Thymus (tissue), 11 donors: ENCODE measurements around the gene POLR1D. TPM values are rescaled to one million over a fixed set of nuclear protein-coding genes. Genes with fewer than 3 reads are reported as not detected.

Source experiments
- DNase-seq, 9 donors: peaks; one replicate each; pipeline ENCODE4 v3.0.0-alpha.2; 2013; ENCODE audit warnings: low spot score in 9 of 9, low read depth in 6 of 9, missing footprints in 1 of 9
- H3K27ac ChIP-seq, 2 donors: one replicate each; pipeline ENCODE4 v1.5.1; 2013; ENCODE audit warnings: control low read depth in 1 of 2, low read depth in 1 of 2, low read length in 1 of 2, mild to moderate bottlenecking in 1 of 2, moderate library complexity in 1 of 2
- H3K27me3 ChIP-seq, 2 donors: one replicate each; pipeline ENCODE4 v1.5.1; 2013; ENCODE audit warnings: low read length in 1 of 2; ENCODE audit not compliant: control insufficient read depth in 2 of 2, insufficient read depth in 1 of 2
- H3K36me3 ChIP-seq, 2 donors: one replicate each; pipeline ENCODE4 v1.5.1; 2013; ENCODE audit warnings: low read length in 1 of 2, mild to moderate bottlenecking in 1 of 2, moderate library complexity in 1 of 2; ENCODE audit not compliant: control insufficient read depth in 2 of 2, insufficient read depth in 2 of 2
- H3K4me1 ChIP-seq, 2 donors: one replicate each; pipeline ENCODE4 v1.5.1; 2013; ENCODE audit warnings: low read length in 2 of 2; ENCODE audit not compliant: control insufficient read depth in 2 of 2, insufficient read depth in 2 of 2
- H3K4me3 ChIP-seq, 2 donors: one replicate each; pipeline ENCODE4 v1.5.1; 2013; ENCODE audit warnings: low read length in 2 of 2, control low read depth in 1 of 2, mild to moderate bottlenecking in 1 of 2
- H3K9me3 ChIP-seq, 2 donors: one replicate each; pipeline ENCODE4 v1.5.1; 2013; ENCODE audit warnings: low read length in 1 of 2, mild to moderate bottlenecking in 1 of 2; ENCODE audit not compliant: control insufficient read depth in 2 of 2, insufficient read depth in 1 of 2
- WGBS: extraction: QIAGEN DNeasy Blood & Tissue Kit; methylation state at CpG from one replicate; pipeline ENCODE4 v1.1.7; 2013; 5-methylcytosine and 5-hydroxymethylcytosine counted together
- polyA plus RNA-seq: library from polyadenylated mRNA; stranded (reverse); fragments of 200-250 nt; gene quantifications from one replicate; pipeline ENCODE4 v1.2.3, GENCODE V29; 2013
- total RNA-seq: library from RNA; stranded (reverse); fragments of 120-200 nt; gene quantifications from one replicate; pipeline ENCODE4 v1.2.4, GENCODE V29; 2013
- donor health status: healthy.

Gene POLR1D
- total and polyA plus RNA-seq, 2 donors = 122 to 221 TPM

DNA sequence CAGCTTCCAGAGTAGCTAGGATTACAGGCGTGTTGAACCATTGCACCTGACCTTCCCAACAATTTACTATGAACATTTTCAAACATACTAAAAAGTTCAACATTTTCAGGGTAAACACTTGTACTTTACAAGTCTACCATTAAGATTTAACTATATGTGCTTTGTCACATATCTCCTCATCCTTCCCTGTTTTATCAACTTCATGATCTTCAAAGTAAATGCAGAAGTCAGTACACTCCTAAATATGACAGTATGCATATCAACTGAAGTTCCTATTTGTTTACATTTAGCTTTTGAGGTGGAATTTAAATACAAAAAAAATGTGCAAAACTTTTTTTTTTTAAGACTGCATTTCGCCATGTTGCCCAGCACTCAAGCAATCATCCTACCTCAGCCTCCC is 19.9 kb upstream of the POLR1D start:
- no peak overlapping the region for H3K27ac ChIP-seq
- WGBS = 95% methylated on average over 2 of the region's 2 CpGs
- no peaks in the 10 kb centered on the region for H3K27me3 ChIP-seq
- H3K4me1 ChIP-seq = no peaks in the 10 kb centered on the region
- no peak overlapping the region for H3K4me3 ChIP-seq
- no peaks in the 10 kb centered on the region for H3K9me3 ChIP-seq
- H3K36me3 ChIP-seq = no peaks in the 10 kb centered on the region
- no peak for DNase-seq

GRCh38 chr13:27605099-27605498 is 16.6 kb upstream of the POLR1D start:
- H3K36me3 ChIP-seq = no peaks in the 10 kb centered on the region
- 96% methylated on average over 3 of the region's 3 CpGs for WGBS
- H3K27ac ChIP-seq = no peak overlapping the region
- H3K4me1 ChIP-seq = no peaks in the 10 kb centered on the region
- no peak overlapping the region for H3K4me3 ChIP-seq
- H3K27me3 ChIP-seq = no peaks in the 10 kb centered on the region
- H3K9me3 ChIP-seq = no peaks in the 10 kb centered on the region
- DNase-seq = no peak

- H3K27ac ChIP-seq = no peak overlapping the region
- H3K36me3 ChIP-seq = no peaks in the 10 kb centered on the region
- H3K27me3 ChIP-seq = no peaks in the 10 kb centered on the region
- no peaks in the 10 kb centered on the region for H3K4me1 ChIP-seq
- H3K4me3 ChIP-seq = no peak overlapping the region
- no peak for DNase-seq
- H3K9me3 ChIP-seq = no peaks in the 10 kb centered on the region
- WGBS = 95% methylated on average over 2 of the region's 2 CpGs
Measured at GRCh38 chr13:27605610-27606200, 16.0 kb upstream of the POLR1D start.

- WGBS = 69% methylated on average over 4 of the region's 4 CpGs
- H3K4me1 ChIP-seq = no peaks in the 10 kb centered on the region
- H3K36me3 ChIP-seq = no peaks in the 10 kb centered on the region
- H3K4me3 ChIP-seq = no peak overlapping the region
- no peak for DNase-seq
- H3K9me3 ChIP-seq = no peaks in the 10 kb centered on the region
- H3K27ac ChIP-seq = no peak overlapping the region
- no peaks in the 10 kb centered on the region for H3K27me3 ChIP-seq
Measured at GRCh38 chr13:27607125-27607524, 14.6 kb upstream of the POLR1D start.

DNA sequence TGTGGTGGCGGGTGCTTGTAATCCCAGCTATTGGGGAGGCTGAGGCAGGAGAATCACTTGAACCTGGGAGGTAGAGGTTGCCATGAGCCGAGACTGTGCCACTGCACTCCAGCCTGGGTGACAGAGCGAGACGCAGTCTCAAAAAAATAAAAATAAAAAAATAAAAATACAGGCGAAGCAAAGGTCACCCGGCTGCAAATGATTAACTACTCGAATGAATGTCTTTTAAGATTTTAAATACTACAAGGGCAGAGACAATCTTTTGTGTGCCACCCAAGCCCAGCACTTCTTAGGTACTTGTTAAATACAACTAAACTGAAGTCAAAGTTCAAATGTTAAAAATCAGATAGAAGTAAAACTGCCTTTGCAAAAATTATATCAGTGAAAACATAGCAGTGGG is 8.1 kb upstream of the POLR1D start:
- DNase-seq = no peak
- Histone ChIP-seq H3K27me3 (no peaks in the 10 kb centered on the region), H3K27ac (no peak overlapping the region), H3K4me3 (no peak overlapping the region), H3K4me1 (no peaks in the 10 kb centered on the region), H3K9me3 (no peaks in the 10 kb centered on the region), H3K36me3 (no peaks in the 10 kb centered on the region)
- WGBS = 93% methylated on average over 7 of the region's 7 CpGs

DNA sequence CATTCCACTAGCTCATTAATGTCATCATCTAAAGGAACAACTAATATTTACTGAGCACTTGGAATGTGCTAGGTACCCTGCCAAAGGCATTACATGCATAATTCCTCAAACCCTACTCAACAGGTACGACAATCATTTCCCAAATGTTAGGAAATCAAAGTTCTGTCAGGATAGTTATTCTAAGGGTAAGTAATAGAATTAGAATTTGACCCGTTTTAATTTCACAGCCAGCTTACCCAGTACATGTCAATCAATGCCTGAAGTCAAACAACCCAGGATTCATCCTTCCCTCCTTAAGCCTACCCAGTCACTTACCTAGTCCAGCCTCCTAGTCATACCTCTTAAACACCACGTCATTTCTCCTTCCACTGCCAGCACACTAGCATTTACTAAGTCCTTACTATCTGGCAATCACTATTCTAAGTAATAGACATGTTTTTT is 3.8 kb upstream of the POLR1D start:
- DNase-seq = no peak
- no peaks in the 10 kb centered on the region for H3K27me3 ChIP-seq

DNA sequence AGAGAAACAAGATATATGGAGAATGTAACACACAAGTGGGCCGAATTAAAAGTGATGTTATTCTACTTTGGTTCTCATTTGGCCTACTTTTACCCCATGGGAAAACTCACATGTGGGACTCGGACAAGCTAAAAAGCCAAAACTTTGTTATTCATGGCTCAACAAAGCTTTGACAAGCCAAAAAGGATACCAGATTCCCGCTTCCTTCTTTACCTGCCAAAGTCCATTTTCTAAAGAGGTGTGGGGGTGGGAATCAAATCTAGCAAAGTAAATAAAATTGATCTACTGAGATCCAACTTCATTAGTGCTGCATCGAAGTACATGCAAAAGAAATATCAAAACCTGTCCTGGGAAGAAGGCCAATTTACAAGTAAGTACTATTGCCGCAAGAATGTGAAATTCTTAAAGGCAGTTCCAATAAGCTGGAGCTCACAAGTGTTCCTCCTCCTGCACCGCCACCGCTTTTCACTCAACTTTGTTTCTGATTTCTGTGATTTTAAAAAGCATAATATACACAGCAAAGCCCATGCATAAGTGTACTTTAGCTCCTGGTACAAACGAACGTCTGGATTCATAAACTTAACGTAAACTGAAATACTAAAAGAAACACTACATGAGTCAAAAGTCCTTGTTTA is 2.5 kb upstream of the POLR1D start:
- peak overlapping the region in 1 of 2 donors; percentile 56 for H3K27ac ChIP-seq
- H3K36me3 ChIP-seq = peaks cover 0 to 14% of the 10 kb centered on the region in 2 donors
- H3K27me3 ChIP-seq = no peaks in the 10 kb centered on the region
- peak in 1 of 9 donors; percentile 8 for DNase-seq
- H3K4me3 ChIP-seq = peak overlapping the region; percentile 59 to 91
- WGBS = 56% methylated on average over 10 of the region's 10 CpGs
- H3K9me3 ChIP-seq = peaks cover 0 to 1% of the 10 kb centered on the region in 2 donors
- peaks cover 22% of the 10 kb centered on the region in 2 donors for H3K4me1 ChIP-seq

More for the DNA sequence above, 3.8 kb upstream of the POLR1D start:
- 96% methylated on average over 3 of the region's 3 CpGs for WGBS
- Histone ChIP-seq H3K36me3 (peaks cover 0 to 2% of the 10 kb centered on the region in 2 donors), H3K27ac (no peak overlapping the region), H3K4me1 (peaks cover 13 to 18% of the 10 kb centered on the region in 2 donors), H3K9me3 (peaks cover 0 to under 1% of the 10 kb centered on the region in 2 donors), H3K4me3 (no peak overlapping the region)

- Histone ChIP-seq H3K36me3 (peaks cover 0 to 19% of the 10 kb centered on the region in 2 donors), H3K4me3 (peak overlapping the region; percentile 59 to 91), H3K27me3 (no peaks in the 10 kb centered on the region), H3K9me3 (peaks cover 0 to 1% of the 10 kb centered on the region in 2 donors), H3K4me1 (peaks cover 22% of the 10 kb centered on the region in 2 donors), H3K27ac (peak overlapping the region; percentile 56 to 89)
- peak; percentile 9 to 59 (median 19) for DNase-seq
- WGBS = under 1% methylated on average over 47 of the region's 47 CpGs
Measured at GRCh38 chr13:27619728-27620376, 1.8 kb upstream of the POLR1D start.
